ENCODE results near the gene GEMIN2.
A peak's percentile ranks its signal among the peaks of the same experiment; 100 is the strongest.
"Not testable (repeated sequence)": the region's sequence is repeated elsewhere in the genome, so short reads cannot be mapped to it uniquely, and the experiment has no call there.

The GEMIN2 gene, protein sequence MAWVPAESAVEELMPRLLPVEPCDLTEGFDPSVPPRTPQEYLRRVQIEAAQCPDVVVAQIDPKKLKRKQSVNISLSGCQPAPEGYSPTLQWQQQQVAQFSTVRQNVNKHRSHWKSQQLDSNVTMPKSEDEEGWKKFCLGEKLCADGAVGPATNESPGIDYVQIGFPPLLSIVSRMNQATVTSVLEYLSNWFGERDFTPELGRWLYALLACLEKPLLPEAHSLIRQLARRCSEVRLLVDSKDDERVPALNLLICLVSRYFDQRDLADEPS

DNA sequence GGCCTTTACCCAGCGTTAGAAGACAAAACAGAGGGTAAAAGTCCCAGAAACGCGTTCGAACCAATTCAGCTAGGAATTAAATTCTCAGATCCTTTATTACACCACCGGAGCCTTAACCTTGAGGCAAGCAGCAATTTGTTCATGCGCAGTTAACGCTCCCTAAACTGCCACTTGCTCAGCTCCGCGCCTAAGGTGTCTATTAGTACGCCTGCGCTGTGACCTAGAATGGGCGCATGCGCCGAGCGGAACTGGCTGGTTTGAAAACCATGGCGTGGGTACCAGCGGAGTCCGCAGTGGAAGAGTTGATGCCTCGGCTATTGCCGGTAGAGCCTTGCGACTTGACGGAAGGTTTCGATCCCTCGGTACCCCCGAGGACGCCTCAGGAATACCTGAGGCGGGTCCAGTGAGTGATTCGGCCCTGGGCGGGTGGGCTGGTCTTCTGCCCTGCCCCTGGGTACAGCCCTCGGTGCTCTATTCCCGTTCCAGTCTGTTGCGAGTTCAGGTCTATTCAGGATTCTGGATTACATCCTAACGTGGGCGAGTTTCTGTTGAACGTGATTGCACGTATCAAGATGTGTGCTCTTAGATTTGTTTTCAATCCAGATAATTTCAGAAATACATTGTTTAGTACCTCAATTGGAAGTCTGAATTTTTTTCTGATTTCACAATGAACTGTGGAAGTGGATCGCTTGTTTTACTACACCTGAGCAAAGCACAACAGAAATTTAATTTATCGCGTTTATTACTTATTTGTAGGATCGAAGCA lies at the start of gene GEMIN2:
Gene GEMIN2, plus strand, starts transcription at position 251 of the 766 bp plus-strand sequence. Its CDS starts 16 bp downstream, at position 267.
- peak; percentile 95 to 96 for DNase-seq

DNA sequence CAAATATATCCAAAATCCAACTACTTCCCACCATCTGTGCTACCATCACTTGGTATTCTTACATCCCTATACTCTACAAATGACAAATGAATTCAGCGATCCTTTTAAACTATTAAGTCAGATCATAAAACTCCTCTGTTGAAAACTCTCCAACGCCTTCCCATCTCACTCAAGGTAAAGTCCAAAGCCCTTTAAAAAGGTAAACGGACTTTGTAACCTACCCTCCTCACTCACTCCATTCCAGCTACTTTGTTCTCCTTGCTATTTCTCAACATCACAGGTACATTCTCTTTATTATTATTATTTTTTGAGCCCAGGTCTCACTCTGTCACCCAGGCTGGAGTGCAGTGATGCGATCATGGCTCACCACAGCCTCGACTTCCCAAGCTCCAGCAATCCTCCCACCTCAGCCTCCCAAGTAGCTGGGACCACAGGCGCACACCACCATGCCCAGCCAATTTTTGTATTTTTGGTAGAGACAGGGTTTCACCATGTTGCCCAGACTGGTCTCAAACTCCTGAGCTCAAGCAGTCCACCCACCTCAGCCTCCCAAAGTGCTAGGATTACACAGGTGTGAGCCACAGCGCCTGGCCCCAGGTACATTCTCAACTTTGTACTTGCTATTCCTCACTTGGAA lies 44.8 kb upstream of the GEMIN2 start:
- not testable (repeated sequence) for DNase-seq

DNA sequence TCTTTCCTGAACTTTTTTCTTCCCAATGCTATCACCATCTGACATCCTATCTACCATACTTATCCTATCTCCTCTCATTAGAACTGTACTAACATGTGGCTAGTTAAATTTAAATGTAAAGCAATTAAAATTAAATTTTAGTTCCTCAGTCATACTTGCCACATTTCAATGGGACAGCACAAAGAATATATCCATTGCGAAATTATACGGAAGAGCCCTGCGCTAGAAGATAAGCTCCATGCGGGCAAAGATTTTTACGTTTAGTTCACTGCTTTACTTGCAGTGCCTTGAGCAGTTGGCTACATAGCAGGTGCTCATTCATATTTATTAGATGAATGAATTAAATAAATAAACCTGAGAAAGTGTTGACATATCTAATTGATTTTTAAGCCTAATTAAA lies 44.2 kb upstream of the GEMIN2 start:
- no peak for DNase-seq

DNA sequence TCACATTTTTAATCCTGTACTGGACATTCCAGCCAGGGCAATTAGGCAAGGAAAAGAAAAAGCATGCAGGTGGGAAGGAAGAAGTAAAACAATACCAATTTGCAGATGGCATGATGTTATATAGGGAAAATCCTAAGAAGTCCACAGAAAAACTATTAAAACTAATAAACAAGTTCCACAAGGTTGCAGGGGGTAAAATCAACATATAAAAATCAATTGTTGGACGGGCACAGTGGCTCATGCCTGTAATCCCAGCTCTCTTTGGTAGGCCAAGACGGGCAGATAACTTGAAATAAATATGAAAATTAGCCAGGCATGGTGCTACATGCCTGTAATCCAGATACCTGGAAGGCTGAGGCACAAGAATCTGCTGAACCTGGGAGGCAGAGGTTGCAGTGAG lies 43.0 kb upstream of the GEMIN2 start:
- no peak for DNase-seq

DNA sequence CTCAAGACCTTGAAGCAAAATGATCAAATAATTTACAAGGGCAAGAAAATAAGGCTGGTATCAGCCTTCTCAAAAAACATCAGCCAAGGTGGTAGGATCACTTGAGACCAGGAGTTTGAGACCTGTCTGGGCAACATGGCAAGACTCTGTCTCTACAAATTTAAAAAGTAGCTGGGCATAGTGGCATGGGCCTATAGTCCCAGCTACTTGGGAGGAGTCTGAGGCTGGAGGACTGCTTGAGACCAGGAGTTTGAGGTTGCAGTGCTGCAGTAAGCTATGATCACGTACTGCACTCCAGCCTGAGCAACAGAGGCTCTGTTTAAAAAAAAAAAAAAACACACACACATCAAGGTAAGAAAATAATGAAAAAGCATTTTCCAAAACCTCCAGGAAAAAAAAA lies 33.2 kb upstream of the GEMIN2 start:
- no peak for DNase-seq

DNA sequence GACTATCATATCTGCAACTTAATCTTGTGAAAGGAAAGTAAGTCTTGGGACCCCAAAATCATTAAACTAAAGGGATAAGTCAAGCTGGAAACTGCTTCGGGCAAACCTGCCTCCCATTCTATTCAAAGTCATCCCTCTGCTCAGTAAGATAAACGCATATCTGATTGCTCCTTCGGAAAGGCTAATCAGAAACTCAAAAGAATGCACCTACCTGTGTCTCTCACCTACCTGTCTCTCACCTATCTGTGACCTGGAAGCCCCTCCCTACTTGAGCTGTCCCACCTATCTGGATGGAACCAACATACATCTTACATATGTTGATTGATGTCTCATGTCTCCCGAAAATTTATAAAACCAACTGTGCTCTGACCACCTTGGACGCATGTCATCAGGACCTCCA lies 31.0 kb upstream of the GEMIN2 start:
- DNase-seq: no peak

DNA sequence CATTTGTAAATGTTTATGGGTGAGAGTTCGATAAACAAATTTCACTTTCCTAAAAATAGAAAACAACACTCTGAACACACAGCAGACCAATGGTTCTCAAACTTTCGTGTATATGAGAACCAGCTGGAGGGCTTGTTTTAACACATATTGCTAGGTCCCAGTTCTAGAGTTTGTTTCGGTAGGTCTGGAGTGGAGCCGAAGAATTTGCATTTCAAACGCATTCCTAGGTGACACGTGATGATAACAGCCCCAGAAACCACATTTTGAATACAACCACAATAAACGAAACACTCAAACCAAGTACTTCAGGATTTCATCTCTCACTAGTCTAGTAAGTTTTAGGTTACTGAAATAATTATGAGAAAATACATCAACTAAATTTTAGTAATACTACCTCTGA lies 28.2 kb upstream of the GEMIN2 start:
- no peak for DNase-seq

DNA sequence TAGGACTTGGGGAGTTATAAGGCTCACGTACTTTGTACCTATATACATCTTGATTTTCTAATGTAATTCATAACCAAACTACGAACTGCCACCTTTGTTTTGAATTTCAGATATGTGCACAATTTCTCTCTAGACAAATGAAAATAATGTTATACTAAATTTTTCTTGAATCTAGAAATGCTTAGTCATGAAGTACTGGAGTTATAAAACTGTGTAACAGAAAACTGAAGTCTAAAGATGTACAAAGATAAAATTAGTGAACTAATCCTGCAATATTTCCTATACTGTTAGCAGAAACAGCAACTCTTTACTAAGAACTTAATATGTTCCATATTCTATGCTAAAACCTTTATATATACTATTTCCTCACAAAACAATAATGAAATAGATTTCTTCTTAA lies 26.6 kb upstream of the GEMIN2 start:
- DNase-seq: no peak

DNA sequence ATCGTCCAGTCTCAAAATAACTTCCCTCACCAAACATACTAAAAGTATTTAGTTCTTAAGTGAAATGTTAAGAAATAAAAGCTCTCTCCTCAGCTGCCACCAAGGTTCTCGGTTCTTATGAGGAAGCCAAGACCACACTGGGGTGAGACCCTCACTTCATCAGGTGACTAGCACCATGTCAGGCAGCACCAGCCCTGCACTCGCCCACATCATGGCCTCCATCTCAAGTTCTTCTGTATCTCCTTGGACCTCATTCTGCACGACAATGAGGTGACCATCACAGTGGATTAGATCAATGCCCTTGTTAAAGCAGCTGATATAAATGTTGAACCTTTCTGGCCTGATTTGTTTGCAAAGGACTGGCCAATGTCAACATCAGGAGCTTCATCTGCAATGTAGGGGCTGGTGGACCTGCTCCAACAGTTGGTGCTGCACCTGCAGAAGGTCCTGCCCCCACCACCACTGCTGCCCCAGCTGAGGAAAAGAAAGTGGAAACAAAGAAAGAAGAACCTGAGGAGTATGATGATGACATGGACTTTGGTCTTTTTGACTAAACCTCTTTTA lies 23.5 kb upstream of the GEMIN2 start:
- DNase-seq: no peak

DNA sequence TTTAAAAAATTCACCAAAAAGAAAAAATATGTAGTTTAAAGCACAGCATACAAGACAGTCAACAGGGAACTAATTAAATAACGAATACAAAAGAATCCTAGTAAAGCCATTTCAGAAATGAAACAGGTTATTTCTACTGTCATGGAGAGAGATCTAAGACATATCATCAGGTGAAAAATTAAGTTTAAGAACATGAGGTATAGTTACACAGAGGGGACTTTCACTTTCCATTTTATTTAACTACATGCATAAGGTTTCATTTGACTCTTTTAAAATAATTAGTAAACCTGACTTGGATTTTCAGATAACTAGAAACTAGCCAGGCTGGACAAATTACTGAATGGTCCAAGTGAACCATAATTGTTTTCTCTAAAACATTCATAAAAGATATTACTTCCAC lies 22.4 kb upstream of the GEMIN2 start:
- DNase-seq: no peak

DNA sequence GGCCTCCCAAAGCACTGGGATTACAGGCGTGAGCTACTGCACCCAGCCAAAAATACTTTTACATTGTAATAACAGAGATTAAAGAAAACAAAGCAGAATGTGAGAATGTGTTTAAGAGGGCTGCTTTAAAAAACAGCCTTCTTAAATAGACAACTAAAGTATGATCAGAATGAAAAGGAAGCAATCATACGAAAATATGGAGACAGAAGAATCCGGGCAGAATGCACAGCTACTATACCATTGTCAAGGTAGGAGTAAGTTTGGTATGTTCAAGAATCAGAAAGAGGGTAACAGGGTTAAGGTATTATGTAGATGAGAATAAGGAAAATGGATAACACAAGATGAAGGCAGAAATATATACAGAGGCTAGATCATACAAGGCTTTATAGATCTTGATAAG lies 19.6 kb upstream of the GEMIN2 start:
- no peak for DNase-seq

DNA sequence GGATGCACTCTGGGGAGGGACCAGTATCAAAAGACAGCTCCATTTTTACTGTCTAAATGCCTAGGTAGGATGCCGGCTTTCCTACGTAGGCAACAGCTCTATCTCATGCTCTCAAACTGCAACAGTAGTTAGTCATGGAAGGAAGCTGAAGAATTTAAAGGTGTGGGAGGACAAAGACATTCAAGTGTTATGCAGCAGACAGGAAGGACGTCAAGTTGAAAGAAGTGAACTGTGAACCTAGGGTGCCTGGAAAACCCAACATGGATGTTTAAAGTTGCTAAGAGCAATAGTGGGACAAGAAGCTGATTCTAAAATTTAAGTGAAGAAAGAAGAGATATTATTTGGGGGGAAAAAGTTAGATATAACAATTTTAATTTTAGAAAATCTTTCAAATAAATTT lies 17.0 kb upstream of the GEMIN2 start:
- DNase-seq: peak in 1 of 2 donors; percentile 12

DNA sequence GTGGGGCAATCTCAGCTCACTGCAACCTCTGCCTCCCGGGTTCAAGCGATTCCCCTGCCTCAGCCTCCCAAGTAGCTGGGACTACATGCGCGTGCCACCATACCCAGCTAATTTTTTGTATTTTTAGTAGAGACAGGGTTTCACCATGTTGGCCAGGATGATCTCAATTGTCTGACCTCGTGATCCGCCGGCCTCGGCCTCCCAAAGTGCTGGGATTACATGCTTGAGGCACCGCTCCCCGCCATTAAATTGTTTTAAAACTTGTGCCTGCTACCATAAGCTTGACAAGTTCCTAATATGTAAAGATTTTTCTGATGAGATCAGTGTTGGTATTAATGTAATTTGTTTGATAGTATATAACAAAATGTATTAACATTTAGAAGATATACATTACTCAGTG lies 14.9 kb upstream of the GEMIN2 start:
- not testable (repeated sequence) for DNase-seq

DNA sequence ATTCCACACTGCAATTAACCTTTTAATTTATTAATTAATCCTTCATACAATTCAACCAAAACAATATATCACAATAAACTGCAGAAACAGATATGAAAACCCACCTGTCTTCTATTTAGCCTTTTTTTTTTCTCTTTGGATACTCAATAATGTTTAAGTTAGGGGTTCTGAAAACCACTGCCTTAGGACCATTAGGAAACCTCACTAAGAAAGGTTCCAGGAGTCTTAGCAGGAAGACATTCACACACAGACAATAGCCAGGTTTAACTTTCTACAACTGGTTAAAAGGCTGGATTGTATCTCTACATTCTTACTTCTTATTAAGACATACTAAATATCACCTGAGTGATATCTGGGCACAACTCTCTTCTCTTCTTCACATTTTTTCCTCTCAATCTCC lies 14.4 kb upstream of the GEMIN2 start:
- no peak for DNase-seq

DNA sequence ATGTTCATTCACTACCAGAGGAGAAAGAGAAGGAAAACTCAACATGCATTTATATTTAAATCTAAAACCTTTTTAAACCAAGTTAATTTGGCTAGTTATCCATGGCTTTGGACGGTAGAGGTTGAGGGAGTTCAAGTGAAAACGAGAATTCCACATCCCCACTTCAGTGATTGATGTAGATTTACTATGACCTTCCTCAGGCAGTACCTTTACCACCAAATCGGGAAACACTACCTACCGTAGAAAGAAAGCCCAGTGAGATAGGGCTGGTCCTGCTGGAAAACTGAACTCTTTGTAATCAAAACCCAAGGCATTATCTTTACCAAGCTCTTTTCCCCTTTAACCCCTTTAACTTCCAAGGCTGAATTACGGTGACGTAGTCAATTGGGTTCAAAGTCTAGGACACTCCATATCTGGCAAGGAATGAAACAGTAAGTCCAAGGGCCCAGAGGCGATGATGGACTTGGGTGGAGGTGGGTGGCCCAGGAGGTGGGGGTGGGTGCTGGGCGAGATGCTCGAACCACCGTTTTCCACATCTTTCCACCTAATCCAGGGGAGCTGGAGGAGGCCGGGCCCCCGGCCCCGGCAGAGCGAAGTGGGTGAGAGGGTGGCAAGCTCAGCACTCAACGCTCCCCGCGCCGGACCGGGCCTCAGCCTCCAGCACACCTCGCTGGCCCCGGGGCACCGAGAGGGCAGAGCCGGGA lies 11.7 kb upstream of the GEMIN2 start:
- no peak for DNase-seq

DNA sequence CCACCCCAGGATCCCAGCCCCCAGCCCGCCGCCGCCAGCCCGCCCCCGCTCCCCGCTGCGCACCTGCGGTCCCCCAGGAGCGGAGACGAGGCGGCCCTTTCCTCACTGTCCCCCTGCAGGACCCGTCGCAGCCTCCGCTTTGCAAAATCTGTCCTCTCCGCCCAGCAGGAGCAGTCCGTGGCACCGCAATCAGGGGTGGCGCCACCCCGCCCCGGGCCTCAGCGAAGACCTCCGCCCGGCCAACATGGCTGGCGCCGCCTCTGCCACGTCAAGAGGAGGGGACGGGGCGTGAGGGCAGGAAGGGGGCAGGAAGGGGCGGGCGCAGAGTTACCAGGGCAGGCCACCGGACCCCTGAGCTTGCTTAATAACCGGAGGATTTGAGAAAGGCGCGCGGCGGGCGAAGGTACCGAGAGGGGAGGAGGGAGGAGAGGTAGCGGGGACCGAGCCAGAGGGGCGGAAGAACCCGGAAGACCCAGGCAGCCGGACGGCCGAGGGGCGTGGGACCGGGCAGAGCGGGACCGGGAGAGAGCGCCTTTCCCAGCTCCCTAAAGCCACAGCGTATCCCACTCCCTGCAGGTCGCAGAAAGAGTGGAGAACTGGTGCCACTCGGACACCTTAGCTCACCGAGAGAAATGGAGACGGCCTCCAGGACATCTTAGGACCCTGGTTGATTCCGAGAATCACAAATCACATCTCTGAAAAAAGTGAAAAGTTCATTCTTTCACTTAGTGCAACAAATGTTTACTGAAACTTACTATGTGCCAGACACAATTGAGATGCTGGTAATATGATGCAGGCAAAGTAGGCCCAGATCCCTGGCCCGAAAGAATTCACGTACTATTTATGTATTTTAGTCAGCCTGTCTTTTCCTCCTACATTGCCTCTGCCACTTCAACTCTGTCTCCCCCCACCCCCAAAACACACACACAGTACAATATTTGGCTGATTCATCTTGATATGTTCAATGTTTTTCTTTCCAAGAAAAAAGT lies 10.9 kb upstream of the GEMIN2 start, which contains the start of gene SEC23A:
Gene SEC23A, minus strand, starts transcription at position 267 of the 989 bp plus-strand sequence. CDS start 7,117 bp downstream, outside the sequence.
- peak; percentile 88 to 89 for DNase-seq

DNA sequence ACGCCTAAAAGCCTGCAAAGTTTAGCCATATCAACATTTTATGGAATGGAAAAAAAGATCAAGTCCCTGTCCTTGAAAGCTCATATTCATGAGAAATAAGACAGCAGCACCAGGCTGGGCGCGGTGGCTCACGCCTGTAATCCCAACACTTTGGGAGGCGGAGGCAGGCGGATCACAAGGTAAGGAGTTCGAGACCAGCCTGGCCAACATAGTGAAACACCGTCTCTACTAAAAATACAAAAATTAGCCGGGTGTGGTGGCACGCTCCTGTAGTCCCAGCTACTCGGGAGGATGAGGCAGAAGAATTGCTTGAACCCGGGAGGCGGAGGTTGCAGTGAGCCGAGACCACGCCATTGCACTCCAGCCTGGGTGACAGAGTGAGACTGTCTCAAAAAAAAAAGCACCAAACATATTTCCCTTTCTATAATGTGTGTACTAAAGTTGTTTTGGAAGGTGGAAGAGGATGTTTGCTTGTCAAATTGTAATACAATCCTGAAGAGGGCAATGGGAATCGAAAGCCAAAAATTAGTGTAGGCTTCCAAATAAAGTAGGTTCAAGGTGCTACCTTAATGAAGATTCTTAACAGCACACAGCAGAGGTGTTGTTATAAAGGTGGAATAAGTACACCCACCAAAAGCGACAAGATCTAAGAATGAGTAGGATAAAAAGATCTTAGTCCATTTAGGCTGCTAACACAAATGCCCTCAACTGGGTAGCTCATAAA lies 9.9 kb upstream of the GEMIN2 start:
- DNase-seq: not testable (repeated sequence)

DNA sequence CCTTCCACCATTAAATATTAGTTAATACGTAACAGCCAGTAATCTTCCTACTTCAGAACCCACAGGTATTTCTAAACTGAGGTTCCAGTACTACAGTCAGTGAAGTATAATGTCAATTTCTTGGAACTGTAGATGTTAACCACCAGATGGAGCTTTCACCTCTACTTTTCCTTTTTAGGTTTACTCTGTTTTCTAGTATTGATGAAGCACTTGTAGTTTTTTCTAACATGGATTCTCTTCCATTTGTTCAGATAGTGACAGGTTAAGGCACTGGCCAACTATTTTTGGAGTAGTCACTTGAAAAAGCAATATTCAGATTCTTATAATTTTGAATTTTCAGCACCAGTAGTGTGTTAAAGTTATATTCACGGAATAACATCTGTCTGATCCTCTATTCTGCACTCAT lies 6.5 kb upstream of the GEMIN2 start:
- peak in 1 of 2 donors; percentile 37 for DNase-seq

DNA sequence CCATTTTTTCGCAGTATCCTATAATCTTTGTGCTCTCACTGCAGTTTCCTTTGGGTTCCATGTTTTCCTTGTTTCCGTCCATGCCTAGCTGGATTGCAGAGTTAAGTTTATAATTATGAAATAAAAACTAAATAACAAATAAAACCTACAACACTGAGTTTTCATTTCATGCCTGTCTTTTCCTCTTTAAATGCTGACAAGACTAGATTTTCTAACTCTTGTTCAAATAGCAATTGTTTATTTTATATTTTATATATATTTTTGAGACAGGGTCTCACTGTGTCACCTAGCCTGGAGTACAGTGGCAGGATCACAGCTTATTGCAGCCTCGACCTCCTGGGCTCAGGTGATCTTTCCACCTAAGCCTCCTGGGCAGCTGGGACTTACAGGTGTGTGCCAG lies 5.3 kb upstream of the GEMIN2 start:
- no peak for DNase-seq

DNA sequence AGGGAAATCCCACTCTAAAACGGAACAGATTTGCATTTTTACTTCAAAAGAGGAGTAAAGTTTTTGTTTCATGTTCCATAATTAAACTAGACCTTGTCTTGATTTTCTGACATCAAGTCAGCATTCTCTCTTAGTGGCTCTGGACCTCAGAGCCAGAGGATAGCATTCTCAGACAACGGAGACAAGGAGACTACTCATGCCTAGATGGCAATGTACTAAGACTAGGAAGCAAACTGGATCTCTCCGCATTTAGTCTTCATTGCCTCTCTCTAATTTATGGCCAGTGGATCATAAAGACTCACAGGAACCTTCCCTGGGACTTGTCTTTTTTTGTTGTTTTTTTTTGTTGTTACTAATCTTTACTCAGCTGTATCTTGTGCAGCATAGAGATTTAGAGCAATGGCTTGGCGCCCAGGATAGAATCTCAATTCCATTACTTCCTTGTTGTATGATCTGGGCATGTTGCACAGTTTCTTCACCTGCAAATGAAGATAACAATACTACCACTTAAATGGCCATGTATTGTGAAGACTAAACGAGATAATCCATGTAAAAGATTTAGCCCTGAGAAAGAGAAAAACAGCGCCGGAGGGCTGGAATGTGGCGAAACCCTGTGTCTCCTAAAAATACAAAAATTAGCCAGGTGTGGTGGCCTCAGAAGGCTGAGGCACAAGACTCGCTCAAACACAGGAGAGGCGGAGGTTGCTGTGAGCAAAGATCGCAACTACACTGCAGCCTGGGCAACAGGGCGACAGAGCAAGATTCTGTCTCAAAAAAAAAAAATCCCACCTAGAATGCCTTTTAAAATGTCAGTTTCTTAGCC lies 4.0 kb upstream of the GEMIN2 start:
- no peak for DNase-seq
